Stimulated activated naive CD4-positive, alpha-beta T cell treated with Interleukin-2 at 50 U/mL for 16 hours (primary cell): ENCODE measurements around the gene CYP2A6.
"Not testable (repeated sequence)": the region's sequence is repeated elsewhere in the genome, so short reads cannot be mapped to it uniquely, and the experiment has no call there.

Experiments used
- DNase-seq: peaks from one replicate; lab custom pipeline; 2025; lab: John Stamatoyannopoulos, UW

The CYP2A6 gene

DNA sequence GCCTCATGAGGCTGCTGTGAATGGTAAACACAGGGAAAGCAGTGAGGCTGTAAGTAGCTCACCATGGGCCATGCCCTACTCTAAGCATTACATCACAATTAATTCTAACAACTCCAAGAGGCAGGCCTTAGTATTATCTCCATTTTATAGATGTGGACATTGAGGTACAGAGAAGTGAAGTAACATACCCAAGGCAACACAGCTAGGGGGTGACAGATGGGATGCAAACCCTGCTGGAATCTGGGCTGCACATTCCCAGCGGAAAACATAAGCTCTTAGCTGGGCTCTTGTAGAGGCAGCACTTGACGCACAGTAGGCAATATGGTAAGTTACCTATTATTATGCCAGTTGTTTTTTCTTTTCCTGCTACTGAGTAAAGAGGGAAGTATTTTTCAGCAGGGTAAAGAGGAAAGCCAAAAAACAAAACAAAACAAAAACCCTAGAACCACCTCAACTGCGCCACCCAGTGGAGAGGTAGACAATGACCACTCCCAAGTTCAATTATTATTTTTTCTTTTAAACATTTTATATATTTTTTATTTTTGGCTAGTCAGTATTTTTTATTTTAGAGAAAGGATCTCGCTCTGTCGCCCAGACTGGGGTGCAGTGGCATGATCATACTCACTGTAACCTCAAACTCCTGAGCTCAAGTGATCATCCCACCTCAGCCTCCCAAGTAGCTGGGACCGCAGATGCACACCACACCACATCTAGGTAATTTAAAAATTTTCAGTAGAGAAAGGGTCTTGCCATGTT is 30.6 kb downstream of the CYP2A6 start:
- peak; percentile 45 for DNase-seq

DNA sequence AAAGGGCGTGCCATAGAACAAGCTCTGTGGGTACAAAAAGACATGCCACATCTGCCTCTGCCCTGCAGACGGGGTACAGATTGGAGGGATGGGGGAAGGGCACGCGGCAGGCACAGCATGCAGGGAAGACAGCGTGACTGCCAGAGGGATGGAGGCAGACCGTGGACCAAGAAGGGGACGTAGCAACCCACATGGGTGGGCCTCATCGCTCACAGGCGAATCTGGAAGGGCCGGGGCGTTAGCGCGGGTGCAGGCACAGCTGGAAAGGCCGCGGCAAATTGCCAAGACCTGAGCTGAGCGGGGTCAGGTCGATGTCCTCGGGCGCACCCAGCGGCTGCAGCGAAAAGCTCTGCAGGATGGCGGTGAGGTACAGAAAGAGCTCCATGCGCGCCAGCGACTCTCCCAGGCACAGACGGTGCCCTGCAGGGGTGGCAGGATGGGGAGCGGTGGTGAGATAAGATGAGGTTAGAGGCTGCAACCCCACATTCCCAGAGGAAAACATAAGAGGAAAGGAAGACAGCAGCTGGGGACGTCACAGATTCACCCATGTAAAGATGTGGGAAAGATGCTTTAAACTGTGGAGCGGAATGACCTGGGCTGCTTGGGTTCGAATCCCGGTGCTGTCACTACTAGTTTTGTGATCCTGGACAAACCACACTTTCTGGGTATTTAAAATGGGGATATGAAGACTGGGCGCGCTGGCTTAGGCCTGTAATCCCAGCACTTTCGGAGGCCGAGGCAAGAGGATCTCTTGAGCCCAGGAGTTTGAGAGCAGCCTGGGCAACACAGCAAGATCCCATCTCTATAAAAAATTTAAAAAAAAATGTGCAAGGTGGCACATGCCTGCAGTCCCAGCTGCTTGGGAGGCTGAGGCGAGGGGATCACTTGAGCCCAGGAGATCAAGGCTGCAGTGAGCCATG is 31.5 kb downstream of the CYP2A6 start:
- DNase-seq, result peak; percentile 77

DNA sequence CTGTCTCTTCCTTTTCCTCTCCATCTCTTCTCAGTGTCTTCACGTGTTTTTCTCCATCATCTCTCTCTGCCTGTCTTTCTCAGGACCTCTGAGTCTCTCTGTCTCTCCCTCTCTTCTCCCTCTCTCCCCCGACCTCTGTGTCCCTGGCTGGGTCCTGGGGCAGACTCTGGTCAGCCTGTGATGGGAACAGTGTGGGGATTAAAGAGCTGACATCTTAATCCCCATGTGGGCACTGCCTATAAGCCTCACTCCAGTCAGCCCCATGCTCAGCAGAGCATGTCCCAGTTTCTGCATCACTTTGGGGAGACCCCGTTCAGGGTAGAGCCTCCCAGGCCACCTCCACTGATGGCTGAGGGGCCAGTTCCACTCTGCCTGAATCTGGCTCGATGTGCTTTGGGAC is 35.0 kb downstream of the CYP2A6 start:
- no peak for DNase-seq

DNA sequence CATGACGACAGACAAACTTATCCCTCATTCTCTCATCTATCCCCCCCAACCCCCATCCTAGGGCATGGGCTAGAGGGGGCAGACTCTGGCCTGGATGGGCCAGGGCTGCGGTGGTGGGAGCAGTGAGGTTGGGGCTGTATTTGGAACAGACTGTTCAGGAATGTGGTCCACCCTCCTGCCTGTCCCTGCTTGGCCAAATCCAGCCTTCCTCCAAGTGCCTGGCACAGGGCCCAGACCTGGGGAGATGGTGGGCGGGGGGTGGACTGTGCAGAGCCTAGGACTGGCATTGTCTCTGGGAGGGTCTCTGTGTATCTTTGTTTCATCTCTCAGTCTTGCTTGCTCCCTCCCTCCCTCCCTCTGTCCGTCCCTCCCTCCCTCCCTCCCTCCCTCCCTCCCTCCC is 37.1 kb downstream of the CYP2A6 start:
- no peak for DNase-seq

DNA sequence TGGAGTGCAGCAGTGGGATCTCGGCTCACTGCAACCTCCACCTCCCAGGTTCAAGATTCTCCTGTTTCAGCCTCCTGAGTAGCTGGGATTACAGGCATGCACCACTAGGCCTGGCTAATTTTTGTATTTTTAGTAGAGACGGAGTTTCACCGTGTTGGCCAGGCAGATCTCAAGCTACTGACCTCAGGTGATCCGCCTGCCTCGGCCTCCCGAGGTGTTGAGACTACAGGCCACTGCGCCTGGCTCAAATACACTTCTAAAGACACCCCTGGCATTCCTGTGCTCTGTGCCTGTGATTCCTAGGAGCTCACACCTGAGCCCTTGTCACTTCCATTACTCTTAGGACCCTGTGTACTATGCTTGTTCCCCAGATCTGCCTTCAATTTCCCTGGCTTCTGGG is 37.7 kb downstream of the CYP2A6 start:
- not testable (repeated sequence) for DNase-seq

DNA sequence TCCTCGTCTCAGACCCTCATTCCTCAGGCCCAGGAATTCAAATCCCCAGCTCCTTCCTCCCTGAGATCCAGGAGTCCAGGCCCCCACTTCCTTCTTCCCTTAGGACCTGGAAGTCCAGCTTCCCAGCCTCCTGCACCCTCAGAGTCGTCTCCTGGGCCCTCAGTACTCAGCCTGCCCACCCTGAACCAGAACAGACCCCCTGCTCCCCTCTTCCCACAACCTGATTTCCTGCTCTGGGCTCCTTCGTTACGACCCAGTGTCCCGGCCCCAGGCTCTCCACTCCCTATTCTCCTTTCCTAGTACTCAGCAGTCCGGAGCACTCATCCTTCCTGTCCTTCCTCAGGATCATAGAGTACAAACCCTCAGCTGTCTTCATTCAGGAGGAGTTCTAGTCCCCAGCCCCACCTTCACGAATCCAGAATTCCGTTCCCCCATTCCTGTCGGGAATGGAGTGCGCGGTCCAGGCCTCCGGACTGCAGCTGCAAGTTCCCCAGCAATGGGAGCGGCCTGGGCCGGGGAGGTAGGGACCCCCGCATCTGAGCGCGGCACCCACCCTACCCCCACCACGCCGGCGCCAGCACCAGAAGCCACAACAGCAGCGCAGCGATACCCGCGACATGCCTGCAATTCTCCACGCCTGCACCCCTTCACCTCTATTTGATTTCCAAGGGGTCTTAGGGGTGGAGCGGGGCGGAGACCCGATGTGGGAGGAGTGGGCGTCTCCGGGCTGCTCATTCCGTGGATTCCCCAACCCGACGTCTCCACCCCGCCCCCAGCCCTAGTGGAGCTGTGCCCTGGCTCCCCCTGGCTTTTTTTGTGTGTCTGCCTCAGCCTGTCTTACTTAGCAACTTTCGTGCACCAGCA is 38.5 kb downstream of the CYP2A6 start:
- DNase-seq, result no peak

DNA sequence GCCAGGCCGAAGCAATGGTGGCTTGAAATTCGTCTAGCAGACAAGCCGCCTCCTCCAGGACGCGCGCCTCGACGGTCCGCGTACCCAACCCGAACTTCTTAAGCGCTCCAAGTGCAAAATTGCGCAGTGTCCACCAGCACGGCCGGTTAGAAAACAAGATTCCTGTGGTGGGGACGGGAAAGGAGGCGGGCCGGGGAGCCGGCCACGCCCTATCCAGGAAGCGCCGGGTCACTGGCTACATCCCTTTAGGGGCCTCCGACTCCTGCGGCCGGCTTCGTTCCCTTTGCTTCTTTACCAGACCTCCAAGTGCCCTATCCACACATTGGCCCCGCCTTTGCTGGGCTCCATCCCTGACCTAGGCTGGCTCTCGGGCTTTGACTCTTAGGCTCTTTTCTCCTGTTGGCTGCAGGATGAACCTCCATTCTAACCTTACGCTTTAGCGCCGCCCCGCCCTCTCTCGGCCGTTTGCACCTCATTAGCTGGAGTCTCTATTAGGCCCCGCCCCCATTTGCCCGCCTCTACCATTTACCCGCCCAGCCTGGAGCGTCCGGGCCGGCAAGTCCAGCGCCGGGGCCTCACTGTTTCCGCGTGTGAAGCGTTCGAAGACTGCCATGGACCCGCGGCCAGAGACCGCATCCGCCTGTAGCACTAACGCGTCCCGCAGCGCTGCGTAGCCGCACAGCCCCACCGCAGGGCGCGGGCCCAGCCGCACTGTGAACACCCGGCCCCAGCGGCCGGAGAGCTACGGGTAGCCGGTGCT is 39.4 kb downstream of the CYP2A6 start:
- DNase-seq, result peak; percentile 27

DNA sequence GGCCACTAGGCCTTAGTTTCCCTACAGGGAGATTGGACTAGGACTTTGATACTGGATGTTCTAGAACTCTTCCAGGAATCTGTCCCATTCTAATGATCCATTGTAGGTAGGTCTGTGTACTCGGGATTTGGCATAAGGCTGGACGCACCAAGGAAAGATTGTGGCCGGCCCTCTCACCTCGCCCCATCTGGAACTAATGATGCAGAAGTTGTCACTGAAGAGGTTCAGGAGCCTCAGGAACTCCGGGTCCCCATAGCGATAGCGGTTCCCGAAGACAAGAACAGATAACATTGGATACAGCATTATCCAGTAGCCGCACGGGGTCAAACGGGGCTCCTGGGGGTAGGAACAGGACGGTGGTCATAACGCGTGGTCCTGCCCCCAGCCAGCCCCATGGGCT is 40.1 kb downstream of the CYP2A6 start:
- DNase-seq, result no peak

DNA sequence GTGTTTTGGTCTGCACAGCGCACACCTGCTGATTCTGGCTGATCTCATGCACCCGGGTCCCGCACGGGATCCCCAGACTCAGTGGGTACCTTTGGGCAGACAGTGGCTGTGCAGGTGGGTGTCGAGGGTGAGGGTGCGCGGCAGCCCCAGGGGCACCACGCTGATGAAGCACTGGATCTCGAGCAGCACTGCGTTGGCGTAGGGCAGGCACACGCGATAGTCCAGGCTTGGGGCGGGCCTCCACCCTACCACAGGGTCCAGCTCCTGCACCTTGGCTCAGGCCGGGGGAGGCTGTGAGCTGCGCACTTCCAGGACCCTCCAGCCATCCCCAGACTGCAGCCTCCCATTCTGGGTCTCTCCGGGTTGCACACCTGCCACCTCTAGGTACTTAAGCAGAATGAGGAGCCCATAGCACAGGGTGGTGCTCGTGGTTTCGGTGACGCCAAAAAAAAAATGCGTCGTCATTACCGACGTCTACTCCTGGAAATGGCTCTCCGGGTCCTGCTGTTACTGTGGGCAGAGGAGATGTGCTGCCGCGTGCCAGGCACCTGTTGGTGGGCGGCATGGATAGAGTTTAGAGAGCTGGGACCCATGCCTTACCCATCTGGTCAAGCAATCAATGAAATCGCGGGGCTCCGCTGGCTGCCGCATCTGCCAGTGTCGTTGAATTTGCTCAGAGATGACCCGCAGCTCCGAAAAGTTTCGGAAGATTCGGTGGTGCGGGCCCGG is 40.7 kb downstream of the CYP2A6 start:
- no peak for DNase-seq

DNA sequence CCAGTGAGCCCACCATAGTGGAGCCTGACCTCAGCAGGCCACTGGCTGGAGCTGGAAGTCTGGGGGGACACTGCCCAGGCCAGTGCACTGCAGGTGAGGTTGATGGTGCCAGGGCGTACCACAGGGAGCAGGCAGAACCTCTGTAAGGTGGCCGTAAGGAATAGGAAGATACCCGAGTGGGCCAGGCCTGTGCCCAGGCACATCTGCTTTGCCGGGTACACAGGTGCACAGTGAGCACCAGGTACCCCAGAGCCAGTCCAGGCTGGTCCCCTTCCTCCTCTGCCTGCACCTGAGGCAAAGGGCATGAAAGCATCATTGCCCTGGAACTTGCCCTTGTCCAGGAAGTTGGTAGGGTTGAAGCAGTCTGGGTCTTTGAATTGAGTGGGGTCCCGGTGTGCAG is 41.8 kb downstream of the CYP2A6 start:
- DNase-seq, result no peak

DNA sequence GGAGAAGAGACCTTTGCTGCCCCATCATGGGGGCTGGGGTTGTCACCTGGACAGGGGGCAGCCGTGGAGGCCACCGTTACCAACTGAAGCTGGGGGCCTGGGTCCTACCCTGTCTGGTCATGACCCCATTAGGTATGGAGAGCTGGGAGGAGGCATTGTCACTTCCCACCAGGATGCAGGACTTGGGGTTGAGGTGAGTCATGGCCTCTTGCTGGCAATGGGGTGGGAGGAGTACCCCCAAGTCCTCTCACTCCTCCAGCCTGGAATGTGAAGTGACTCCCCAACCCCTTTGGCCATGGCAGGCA is 42.3 kb downstream of the CYP2A6 start:
- no peak for DNase-seq

DNA sequence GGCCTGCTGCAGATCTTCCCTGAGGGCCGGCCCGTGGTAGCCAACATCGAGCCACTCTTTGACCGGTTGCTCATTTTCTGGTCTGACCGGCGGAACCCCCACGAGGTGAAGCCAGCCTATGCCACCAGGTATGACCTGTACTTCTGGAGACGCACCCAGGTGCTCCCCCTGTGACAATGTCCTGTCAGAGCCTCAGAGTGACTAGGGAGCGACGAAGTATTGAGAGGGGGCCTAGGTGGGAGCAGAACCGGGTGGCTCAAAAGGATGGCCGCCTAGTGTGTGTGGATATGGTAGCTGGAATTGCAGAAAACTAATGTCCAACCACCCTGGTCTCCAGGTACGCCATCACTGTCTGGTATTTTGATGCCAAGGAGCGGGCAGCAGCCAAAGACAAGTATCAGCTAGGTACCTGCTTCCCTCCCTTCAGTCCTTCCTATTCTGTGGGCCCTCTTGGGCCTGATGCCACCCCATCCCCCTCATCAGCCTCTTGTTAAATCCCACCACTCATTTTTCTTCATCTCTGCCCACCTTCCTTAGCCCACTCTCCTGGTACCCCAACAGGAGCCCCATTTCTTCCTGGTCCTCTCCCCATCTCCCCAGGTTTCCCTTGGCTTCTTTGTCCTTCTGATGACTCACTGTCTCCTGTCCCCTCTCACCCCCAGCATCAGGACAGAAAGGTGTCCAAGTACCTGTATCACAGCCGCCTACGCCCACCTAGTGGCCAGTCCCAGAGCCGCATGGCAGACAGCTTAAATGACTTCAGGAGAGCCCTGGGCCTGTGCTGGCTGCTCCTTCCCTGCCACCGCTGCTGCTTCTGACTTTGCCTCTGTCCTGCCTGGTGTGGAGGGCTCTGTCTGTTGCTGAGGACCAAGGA is 42.9 kb downstream of the CYP2A6 start:
- no peak for DNase-seq

DNA sequence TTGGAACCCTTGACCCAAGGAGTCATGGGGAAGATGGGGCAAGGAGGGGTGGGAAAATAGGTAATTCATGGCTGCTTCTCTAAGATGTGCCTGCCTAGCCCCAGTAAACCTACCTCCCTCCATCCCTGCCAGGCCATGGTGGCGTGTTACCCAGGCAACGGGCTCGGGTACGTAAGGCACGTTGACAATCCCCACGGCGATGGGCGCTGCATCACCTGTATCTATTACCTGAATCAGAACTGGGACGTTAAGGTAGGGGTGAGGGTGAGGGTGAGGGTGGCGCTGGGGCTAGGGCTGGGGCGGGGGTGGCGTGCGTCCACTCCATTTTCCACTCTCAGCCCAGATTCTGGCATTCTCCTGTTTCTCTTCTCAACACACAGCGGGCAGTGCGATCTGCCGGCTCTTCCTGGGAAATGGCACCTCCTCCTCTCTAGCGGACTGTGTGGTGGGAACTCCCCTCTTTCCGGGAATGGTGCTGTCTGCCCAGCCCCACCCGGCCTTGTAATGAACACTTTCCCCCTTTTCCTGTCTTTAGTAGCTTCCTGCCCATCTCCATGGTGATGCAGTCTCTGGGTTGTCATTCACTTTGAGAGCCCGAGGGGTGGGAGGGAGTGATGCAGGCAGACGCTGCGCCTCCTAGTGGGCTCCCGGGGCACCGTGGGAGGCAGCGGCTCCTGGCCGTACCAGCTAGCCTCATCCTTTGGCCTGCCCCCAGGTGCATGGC is 43.7 kb downstream of the CYP2A6 start:
- peak; percentile 72 for DNase-seq

DNA sequence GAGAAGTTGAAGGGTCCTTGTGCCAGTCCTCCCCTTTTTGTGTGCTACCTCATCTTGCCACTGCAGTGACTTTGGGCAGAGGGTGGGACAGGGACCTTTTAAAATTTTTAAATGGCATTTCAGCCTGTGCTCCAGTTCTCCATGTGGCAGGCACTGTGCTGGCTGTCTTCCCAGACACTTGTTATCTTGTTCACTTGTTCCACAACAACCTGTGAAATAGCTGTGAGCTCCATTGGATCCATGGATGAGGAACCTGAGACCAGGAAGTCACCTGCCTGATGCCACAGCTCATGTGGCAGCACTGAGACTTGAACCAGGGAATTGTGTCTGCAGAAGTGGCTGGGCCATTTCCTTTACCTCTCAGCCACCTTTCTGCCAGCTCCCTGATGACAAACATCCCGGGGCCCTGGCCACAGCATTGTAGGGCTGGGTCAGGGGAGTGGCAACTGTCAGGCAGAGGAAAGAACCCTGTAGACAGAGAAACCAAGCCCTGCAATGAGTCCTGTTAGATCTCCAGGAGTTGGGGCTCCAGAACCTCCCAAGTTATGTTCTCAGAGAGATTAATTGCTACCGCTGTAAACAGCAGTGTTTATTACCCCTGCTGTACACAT is 44.9 kb downstream of the CYP2A6 start:
- DNase-seq, result no peak

DNA sequence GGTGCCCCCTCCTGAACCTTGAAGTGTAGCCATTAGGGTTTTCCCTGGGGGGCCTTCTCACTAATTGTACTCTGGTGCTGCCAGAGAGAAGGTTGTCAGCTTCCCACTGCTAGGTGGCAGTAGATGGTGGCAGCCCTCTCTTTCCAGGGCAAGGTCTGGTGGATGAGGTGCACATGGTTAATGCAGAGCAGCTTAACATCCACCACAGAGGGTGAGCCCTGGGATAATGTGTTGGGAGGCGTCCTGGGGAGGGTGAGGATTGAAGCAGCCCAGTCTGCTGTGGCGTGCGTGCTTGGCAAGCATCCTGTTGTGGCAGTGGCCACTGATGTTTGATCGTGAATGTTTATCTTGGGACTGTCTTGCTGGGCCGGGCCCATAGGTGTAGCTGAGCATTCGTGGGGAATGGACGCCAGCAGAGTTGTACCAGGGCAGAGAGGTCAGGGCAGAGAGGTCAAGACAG is 45.4 kb downstream of the CYP2A6 start:
- DNase-seq, result no peak

DNA sequence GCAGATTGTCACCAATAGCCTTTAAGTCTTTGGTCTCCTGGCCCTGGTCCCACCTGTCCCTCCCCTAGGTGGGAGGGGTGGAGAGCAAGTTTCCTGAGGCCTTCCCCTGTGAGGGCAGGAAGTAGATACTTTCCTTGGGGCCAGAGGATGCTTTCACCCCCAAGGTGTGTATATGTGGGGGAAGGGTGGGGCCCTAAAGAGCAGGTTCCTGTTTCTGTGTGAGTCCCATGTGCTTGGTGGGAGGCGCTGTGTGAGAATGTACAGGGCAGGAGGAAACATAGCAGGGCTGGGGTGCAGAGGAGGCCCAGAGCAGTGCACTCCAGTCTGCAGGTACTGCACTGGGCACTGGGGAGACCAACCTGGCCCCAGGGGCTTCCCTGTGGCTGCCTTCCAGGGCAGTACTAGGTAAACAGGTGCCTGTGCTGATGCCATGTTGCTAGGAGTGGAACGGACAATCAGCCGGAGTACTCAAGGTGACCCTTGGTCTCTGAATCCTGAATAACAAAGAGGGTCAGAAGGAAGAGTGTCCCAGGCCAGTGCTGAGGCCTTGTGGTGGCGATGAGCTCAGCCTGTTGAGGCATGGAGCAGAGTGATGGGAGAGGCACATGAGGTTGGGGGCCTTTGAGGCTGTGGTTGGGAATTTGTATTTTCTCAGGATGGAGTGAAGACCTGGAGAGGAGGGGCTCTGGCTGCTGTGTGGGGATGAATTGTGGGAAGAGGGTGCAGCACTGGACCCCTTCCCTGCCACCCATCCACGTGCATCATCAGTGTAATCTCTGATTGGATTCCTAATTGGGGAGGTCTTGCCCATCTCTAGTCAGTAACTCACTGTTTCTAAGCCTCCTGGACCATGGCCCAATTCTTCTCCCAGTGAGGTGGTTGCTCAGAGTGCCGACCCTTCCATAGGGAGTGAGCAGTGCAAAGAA is 46.1 kb downstream of the CYP2A6 start:
- DNase-seq, result peak; percentile 35

DNA sequence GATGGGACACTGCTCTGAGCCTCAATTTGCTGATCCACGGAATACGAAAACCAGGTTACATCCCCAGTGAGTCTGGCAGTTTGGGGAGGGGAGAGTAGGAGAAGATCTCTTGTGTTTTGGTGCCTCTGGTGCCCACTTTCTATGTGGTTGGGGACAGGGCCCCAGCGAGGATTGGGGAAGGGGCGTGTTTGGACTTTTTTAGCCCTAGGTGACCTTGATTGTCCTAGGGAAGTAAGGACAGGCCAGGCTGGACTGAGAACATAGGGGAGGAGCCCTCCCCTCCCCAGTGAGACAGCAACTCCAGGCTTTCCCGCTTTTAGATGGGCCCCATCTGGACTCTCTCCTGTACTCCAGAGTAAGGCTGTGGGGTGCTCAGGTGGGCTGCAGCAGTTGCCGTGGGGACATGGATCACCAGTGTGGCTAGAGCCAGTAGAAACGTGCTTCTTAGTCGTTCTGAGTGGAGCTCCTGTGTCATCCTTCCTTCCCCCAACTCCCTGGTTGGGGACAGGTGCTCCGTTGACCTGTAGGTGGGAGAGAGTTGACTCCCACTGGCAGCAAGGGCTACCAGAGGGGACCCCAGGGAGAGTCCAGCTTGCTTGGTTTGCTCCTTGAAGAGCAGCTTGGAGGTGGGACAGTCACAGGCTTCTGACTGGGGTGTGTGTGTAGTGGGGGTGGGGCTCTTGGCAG is 46.9 kb downstream of the CYP2A6 start:
- DNase-seq, result no peak
